HG03460 (cell line): ENCODE results near the gene SMC6.

ENCODE experiments used
- ATAC-seq: cut with Tn5 transposase; IDR thresholded peaks from one replicate; pipeline ENCODE4 v1.9.1; 2021; ENCODE audit not compliant: unreplicated experiment

The SMC6 gene

GRCh38 chr2:17768894-17769293 is 15.3 kb upstream of the SMC6 start:
- ATAC-seq, result no peak

DNA sequence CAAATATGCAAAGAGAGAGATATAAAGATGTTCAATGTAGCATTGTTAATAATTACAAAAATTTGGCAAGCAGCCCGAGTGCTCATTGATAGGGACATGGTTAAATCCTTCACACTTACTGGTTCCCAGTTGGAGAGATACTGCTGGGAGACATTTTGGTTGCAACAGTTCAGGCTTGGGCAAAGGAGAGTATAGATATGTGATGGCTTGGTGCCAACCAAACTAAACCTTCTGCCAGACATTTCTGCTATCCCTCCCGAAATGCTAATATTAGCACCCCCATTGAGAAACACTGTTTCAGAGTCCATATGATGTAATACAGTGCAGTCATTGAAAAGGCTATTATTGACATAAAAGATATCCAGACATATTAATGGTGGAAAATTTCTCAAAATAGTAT is 11.8 kb upstream of the SMC6 start:
- no peak for ATAC-seq

GRCh38 chr2:17763641-17764333 is 10.2 kb upstream of the SMC6 start:
- ATAC-seq, result no peak

- no peak for ATAC-seq
Observed at GRCh38 chr2:17762451-17762850, 8.8 kb upstream of the SMC6 start.

- no peak for ATAC-seq
Observed at GRCh38 chr2:17759805-17760204, 6.2 kb upstream of the SMC6 start.

DNA sequence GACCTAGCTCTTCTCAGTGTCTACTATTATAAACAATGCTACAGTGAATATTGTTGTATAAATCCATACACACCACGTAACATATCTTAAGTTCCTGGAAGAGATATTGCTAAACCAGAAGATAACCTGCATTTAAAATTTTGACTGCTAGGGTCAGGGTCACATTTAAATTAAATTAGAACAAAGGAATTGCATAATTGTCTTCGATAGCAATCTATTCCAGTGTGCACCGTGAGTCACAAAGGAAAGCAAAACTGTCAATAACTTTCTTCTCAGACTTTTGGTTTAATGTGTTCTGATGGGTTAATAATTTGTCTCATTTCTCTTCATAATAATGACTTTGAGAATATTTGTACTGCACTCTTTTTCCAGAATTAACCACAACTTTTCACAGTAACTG is 4.5 kb upstream of the SMC6 start:
- no peak for ATAC-seq

DNA sequence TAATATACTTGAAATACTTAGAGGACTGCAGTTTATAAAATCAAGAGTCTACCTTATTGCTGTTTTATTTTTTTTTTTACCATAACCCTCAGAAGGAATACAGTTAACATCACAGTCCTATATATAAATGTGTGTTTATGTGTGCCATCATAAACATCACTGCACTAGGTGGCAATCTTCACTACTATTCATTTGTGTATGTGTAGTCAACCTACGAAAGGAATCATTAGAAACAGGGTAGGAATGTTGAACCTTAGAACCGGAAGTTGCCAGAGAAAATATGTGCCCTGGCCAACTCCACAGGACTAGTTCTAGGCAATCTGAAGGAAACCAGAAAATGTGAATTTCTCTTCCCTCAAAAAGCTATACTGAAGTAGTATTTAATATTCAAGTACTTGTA is 3.7 kb upstream of the SMC6 start:
- no peak for ATAC-seq

GRCh38 chr2:17756668-17757067 is 3.1 kb upstream of the SMC6 start:
- no peak for ATAC-seq

- no peak for ATAC-seq
Observed at GRCh38 chr2:17754773-17755425, 1.3 kb upstream of the SMC6 start.

DNA sequence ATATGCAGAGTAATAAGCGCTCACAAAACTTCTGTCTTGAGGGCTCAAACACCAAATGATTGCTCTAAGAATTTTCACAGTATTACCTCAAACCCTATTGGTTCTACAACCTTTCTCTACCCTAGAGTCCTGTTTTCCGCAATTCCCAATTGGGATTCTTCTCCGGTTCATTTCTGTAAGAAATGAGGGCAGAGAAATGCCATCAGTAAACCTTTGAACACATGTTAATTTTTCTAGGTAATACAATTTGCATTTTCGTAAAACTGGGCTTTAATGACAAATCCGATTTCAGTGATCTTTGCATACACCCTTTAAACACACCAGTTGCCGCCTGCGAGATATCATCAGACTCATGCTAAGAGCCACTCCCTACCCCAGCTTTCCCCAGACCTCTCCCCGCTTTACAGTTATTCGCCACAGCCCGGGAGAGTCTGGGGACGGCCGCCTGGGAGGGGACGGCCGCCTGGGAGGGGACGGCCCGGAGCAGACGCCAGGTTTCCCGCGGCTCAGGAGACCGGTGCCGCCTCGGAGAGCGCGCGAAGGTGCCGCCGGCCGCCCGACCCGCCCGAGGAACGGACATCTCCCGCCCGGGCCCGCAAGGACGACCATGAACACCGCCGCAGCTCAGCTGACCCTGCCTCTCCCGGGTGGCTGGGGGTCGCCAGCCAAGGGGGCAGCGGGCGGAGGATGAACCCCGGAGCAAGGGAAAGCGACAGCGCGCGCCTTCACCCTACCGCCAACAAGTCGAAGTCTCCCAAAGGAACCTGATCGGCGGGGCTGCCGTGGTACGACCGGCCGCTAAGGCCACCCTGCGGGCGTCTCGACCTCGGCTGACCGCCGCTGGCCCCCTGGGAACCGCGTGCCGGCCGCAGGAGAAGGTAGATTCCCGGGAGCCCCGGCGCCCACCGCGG is 463 bp downstream of the SMC6 start:
- ATAC-seq, result peak; percentile 38

- ATAC-seq, result peak; percentile 12
Observed at GRCh38 chr2:17752246-17752645, 1.4 kb downstream of the SMC6 start.

- ATAC-seq, result peak; percentile 24
Observed at GRCh38 chr2:17749753-17750438, 3.7 kb downstream of the SMC6 start.

- ATAC-seq, result no peak
Observed at GRCh38 chr2:17748745-17749144, 4.9 kb downstream of the SMC6 start.

- ATAC-seq, result no peak
Observed at GRCh38 chr2:17747684-17748452, 5.7 kb downstream of the SMC6 start.

DNA sequence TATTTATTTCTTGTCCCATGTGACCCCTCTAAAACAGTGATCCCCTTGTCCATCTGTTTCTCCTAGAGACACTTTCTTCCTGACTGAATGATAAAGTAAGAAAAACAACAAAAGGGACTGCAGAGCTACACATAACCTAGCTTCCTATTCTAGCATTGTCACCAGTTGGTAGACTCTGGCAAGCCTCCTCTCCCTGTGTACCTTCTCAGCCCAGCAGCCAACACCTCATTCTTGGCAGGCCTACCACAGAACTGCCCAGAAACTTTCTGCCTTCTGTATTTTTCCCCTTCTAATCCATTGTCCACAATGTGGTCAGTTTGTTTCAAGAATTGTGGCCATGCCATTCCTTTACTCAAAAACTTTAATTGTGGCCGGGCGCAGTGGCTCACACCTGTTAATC is 13.4 kb downstream of the SMC6 start:
- ATAC-seq, result no peak

GRCh38 chr2:17736989-17737388 is 16.6 kb downstream of the SMC6 start:
- ATAC-seq, result no peak

- ATAC-seq, result no peak
Observed at GRCh38 chr2:17735864-17736263, 17.7 kb downstream of the SMC6 start.

- ATAC-seq, result no peak
Observed at GRCh38 chr2:17733599-17733998, 20.0 kb downstream of the SMC6 start.

- ATAC-seq, result no peak
Observed at GRCh38 chr2:17729880-17730279, 23.7 kb downstream of the SMC6 start.

GRCh38 chr2:17728210-17728609 is 25.4 kb downstream of the SMC6 start:
- ATAC-seq, result no peak
